Measurements from ENCODE around the gene CALD1. TPM values are rescaled to one million over a fixed set of nuclear protein-coding genes. Genes with fewer than 3 reads are reported as not detected.

CALD1 gene
- total RNA-seq, 1 donor from 2014 or later: 389 TPM

DNA sequence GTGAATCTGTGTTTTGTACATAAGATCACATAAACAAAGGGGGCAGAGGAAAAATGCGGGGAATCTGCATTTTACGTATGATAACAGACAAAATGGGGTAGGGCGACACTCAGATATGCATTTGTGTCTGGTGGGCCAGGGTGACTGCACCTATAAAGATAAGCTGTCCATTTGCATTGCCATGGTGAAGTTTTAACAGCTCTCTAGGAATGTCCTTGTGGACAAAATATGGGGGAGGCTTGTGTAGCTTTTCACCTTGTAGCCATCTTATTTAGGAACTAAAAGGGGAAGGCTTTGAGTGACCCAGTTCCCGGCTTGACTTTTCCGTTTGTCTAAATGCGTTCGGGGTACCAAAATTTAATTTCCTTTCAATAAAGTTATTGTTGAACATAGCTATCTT, 114.5 kb downstream of the CALD1 start:
- no peak for DNase-seq (ENCODE audit: low spot score)

DNA sequence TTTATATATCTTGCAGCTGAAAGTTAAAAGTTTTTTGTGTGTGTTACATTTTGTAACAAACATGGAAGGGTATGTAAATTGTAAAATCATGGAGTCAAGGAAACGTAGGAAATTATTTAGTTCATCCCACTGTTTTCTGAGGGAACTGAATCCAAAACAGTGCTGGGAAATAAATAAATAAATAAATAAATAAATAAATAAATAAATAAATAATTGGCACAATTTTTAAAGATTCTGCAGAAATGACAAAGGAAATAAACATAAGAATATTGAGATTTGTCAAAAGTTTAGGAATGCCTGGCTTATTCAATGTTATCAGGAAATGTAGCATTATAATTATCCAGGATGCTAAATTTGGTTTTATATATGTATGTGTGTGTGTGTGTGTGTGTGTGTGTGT, 115.5 kb downstream of the CALD1 start:
- DNase-seq (ENCODE audit: low spot score): no peak

DNA sequence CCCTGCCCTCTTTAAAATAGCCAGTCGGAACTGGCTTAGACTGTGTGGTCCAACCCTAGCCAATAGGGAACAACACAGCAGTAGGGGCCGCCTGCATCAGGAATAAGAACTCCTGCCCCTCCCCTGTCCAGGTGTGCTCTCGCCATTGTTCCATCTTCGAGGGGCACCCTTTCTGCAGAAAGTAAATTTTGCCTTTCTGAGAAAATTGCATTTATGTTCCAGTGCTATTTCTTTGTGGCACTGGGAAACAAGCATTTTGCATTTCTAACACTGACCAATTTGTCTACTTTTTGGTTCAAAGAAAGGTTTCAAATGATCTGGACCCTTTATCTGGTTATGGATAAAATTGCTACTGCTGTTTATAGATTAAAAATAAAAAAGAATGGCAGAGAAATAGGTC, 116.6 kb downstream of the CALD1 start:
- DNase-seq (ENCODE audit: low spot score): no peak

DNA sequence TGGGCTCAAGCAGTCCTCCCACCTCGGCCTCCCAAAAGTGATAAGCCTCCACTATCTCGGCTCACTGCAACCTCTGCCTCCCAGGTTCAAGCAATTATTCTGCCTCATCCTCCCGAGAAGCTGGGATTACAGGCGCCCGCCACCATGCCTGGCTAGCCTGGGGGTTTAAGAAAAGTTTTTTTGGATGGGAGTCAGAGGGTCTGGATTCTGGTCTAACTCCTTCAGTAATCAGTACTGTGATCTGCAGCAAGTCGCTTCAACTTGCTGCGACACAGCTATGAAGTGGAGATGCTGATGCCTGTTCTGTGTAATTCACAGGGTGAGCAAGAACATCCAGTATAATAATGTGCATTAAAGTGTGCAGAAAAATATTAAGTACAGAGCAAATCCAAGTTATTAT, 118.5 kb downstream of the CALD1 start:
- DNase-seq (ENCODE audit: low spot score): no peak

DNA sequence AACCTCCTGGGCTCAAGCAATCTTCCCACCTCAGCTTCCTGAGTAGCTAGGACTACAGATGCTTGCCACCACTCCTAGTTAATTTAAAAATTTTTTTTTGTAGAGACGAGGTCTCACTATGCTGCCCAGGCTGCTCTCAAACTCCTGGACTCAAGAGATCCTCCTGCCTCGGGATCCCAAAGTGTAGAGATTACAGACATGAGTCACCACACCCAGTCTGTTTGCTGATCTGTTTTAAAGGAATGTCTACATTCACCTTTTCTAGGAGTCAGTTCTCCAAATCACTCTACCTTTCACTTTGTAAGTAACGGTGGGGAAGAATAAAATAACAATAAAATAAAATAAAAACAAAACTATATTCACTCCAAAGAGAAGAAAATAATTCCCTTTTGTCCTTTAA, 120.3 kb downstream of the CALD1 start:
- DNase-seq (ENCODE audit: low spot score): no peak

DNA sequence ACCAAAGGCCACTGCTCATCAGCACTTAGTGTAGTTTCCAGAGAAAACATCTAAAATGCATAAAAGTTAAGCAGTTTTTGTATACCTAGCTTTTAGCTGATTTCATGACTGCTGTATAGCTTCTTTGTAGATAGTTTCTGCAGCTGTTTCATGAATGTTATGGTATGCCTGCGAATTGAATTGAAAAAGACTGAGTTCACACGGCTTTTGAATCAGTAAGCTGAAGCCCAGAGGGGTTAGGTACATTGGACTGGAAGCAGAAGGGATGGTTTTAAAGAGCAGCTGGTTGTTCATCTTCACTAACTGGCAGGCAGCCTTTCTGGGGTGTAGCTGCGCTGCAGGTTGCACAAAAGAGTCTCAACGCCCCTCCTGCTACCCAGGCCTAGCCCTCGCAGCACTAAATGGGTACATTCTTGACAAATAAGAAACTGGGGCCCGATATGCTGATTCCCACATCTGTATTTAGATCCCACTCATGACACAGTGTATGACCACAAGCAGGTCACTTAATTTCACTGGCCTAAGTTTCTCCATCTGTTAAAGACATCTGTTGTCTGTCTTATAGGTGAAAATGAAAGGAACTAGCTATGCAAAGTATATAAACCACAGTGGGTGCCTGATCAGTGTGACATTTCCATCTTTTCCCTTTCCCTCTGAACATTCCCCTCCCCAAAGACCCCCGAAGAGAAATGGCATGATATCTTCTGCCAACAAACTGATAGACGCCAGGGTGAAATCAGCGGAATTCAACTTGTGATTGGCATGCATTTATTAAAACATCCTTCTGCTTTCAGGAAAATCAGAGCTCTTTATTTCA, 120.9 kb downstream of the CALD1 start:
- DNase-seq (ENCODE audit: low spot score): no peak

DNA sequence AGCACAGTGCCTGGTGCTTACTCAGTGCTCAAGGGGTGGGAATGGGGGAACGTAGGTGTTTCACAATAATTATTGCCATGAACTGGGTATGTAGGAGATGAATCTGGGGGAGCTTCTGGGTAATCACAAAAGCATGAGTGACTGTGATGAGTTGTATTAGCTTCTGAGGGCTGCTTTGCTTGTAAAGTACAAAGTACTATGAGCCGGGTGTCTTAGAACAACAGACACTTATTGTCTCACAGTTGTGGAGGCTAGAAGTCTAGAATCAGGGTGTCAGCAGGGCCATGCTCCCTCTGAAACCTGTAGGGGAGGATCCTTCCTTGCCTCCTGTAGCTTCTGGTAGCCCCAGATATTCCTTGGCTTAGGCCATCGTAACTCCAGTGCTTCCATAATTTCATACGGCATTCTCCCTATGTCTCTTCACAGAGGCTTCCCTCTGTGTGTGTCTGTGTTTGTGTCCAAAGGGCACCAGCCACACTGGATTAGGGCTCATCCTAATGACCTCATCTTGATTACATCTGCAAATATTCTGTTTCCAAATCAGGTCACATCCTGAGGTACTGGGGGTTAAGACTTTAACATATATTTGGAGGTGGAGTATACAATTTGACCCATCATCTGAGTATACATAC, 122.1 kb downstream of the CALD1 start:
- no peak for DNase-seq (ENCODE audit: low spot score)

DNA sequence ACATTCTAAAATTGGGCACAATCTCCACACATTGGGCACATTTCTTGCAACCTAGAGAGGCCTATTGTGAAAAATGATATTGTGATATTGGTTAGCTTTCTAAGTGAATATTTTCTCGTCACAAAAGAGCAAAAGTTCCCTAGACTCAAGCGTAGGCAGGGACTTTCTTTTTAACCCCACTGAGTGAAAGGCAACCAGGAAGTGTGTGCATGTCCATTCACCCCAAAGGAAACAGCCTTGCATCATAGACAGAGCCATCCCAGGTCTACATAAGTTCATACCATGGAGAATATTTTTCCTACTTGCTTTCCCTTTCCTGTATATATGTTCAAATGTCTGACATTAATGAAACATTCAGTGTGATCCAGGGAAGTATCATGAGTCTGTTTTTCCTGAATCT, 122.6 kb downstream of the CALD1 start:
- DNase-seq (ENCODE audit: low spot score): no peak

DNA sequence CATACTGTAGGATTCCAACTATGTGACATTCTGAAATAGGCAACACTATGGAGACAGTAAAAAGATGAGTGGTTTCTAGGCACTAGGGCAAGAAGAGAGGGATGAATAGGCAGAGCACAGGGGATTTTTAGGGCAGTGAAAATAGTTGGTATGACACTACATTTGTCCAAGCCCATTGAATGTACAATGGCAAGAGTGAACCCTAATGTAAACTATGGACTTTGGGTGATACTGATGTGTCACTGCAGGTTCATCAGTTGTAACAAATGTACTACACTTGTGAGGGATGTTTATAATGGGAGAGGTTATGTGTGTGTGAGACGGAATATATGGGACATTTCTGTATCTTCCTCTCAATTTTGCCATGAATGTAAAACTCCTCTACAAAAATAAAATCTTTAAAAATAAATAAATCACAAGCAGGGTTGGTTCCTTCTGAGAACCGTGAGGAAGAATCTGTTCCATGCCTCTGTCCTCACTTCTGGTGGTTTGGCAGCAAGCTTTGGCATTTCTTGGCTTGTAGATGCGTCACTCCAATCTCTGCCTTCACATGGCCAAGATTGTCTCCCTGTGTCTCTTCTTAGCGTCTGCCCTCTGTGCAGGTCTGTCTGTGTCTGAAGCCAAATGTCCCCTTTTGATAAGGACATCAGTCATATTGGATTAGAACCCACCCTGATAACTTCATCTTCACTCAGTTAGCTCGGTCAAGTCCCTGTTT, 123.8 kb downstream of the CALD1 start:
- DNase-seq (ENCODE audit: low spot score): no peak

DNA sequence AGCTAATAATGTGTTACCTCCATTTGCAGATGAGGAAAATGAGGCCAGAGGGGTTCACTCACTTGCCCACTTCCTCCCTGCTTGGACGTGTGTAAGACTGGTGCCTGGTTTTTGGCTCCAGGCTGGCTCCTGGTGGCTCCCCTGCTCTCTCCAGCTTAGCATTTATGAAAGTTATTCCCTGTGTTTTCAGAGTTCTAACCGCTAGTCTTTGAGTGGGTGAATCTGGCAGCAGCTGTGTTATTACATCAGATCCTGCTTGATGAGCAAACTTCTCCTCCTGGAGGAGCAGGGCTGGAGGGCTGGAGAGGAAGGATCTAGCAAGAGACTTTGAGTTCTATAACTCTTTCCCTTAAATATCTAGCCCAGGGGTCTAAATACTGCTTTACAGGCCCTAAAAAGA, 125.9 kb downstream of the CALD1 start:
- peak; percentile 56 for DNase-seq (ENCODE audit: low spot score)

DNA sequence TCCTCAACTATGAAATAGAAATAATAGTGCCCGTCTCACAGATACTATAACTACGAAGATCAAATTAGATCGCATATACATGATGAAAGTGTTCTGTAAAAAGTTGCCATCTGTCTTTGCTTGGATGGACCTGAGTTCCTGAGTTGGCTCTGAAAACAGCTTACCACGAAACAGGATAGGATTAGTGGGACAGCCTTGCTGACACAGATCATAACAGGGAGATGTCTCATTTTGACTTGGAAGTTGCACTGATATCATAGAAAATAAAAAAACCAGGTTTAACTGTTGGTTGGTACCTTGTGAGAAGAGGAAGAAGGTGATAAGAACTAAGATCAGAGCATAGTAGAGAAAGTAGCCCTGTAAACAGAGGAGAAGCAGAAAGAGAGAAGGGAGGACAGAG, 127.6 kb downstream of the CALD1 start:
- no peak for DNase-seq (ENCODE audit: low spot score)

DNA sequence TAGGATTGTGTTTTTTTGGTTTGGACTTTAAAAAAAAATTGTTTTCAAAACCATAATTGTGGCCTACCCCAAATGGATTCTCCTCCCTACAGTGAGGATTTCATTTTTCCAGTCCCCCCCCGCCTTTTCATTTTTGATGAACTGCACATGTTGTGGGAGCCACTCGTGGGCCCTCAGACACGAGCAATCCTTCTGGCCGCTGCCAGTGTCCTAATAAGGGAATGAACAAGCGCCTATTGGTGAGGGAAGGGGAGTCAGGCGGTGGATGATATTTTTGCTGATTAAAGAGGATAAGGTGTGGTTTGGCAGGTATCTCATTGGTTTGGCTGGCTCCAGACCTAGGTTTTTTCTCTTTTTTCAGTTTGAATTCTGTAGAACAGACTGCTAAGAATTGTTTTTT, 128.2 kb downstream of the CALD1 start:
- no peak for DNase-seq (ENCODE audit: low spot score)

DNA sequence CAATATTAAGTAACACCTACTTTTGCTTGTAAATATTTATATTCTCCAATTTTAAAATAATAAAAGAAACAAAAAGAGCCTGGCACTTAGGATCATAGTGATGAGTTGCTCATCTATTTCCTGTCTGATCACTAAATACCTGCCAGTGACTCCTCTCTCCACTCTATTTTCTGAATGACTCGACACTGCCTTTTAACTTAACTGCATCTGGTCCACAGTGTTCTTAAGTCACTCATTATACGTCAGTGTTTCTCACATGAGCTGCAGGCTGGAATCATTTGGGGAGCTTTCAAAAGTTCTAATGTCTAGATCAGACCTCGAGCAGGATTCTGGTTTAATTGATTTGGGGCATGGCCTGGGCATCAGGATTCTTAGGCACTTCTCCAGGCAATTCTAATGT, 128.9 kb downstream of the CALD1 start:
- no peak for DNase-seq (ENCODE audit: low spot score)

DNA sequence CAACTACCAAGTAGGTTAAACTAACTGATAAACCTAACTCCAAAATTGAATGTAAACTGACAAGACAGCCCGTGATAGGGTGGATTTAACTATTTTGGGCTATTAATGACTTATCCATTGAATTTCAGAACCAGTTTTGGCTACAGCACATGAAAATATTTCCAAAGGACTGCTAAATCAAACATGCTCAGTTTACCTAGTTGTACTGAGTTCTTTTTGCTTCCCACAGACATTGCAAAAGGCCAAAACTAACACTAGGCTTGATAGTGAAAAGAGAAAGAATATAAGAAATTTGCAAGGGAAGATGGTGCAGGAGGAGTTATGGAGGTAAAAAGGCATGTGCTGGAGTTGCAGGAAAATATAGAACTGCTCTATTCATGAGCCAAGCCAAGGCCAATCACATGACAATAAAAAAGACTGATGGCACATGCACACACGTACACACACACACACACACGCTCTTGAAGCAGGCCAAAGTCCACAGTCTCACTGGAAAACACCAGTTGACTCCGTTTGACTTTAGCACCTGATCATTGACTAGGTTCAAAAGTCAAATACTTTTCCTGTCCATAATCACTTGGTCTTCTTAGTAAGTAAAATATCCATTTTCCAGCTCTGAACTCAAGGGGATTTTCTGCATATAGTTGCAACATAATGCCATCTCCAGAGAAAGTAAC, 130.9 kb downstream of the CALD1 start:
- DNase-seq (ENCODE audit: low spot score): no peak

DNA sequence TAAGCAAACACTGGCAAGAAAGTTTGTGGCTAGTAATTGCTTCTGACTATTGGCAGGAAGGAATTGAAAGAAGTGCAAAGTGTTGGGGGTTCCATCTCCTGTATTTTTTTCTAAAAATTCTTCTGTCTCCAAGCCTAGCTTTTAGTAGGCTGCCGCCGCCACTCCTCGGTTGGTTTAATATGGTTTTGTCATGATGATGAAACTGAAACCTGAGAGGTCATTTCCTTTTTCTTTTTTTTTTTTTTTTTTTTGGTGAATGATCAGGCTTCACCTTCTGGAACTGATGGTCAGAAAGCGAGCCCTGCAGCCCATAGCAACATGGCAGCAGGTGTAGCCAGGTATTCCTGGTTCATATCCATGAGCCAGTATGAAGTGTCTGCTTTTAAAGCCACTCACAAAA, 131.5 kb downstream of the CALD1 start:
- no peak for DNase-seq (ENCODE audit: low spot score)

DNA sequence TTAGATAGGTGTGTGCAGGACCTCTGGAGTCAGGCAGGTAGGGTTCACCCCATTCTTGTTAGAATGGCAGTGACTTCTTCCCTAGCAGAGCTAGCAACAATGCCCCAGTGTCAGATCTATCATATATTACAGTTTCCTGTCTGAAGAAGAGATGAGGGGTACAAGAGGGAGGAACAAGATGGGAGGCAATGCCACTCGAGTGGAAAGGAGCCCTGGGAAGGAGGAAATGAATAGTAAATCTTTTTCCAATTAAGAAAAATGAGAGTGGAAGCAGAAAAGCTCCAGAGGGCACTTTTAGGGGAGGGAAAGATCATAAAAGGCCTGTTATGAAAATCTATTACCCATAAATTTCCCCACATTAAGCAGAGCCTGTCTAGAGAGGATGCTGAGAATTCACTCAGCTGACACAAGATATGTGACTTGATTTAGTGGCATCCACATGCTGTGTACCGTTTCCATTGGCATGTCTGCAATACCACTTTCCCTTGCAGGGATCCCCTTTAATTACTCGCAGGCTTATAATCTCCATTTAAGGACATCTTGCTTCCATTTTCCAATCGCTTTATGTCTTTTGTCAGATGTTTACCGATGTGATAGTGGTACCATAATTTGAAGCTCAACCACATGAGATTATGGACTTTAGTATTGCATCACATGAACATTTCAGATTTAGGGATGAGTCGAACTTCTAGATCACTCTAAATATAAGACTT, 136.9 kb downstream of the CALD1 start:
- DNase-seq (ENCODE audit: low spot score): no peak

DNA sequence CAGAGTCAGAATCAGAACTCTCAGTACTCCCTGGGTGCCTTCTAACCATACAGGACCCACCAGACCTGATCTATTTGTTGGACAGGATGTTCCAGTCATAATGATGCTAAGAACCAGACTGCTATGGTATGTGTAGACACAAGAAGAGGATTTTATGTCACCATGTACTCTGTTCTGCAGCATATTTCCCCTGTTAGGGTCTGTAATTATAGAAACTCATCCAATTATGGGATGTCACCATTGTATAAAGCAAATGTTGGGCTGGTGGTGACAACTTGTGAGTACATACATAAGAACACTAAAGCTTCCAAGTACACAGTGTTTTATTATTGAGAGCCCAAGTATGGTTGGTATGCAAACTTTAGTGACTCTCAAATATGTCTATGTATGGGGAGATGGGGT, 139.8 kb downstream of the CALD1 start:
- no peak for DNase-seq (ENCODE audit: low spot score)

DNA sequence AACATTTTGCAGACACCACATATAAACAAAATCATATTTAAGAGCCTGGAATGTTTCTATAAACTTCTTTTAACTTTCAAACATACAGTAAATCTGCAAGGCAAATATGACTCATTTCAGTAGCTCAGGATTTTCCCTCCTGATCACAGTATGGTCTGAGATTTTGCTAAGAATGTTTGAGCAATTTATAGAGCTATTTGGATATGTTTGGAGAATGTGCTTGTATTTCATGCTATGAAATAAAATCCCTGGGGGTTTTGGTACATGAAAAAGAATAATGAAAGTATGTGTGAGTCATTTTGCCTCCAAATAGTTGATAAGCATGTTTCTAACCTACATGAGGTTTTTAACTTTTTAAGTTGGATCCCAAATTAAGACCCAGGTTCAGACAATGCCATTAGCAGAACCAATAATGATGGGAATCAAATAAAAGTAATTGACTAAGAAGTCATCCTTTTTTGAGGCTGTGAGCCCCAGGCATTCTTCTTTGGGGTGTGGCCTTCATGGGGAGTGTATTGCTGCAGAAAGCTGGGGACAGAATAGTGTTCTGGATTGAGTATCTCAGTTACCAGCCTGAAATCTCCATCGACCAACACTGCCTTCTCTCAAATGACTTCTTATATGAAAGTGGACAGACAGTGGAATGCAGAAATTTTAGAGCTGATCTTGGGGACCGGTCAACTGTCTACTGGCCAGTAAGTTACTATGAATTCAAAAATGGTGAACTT, 140.8 kb downstream of the CALD1 start:
- no peak for DNase-seq (ENCODE audit: low spot score)

DNA sequence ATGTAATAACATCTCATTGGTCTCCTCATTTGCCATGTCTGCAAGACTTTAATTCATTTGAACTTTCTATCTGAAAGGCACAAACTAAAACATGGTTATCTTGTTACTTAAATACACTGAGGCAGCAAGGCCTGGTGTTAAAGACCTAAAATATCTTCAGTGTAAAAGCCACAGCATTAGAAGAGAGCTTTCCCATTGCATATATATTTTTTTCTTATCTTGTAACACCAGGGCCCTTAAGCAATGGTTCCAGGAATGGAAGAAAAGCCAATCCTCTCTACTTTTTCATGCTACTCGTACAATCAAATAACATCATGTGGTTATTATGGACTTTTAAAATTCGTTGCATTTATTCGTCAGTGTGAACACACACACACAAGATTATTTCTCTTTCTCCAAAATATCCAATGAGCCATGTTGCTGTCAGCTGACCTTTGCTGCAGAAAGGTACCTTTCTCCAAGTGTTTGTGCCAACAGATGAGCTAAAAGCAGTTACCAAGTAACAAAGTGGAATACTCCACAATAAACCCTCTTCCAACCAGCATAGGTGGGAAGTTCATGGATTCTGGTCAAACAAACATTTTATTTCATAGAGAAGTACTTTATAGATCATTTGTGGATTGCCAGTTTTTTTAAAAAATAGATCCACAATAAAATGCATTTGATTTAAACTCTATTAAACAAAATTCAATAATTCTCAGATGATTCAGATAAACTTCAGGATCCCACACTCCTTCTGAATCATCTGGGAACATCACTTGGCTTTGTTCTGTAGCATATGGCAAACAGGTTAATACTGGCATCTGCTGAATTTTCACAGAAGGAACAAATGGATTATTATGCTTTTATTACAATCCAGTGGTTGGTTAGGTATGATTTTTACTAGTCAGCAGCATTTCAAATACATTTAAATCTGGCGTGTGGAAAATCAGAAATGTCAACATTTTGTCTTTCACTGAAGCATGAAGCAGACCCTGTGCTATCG, 143.6 kb downstream of the CALD1 start:
- DNase-seq (ENCODE audit: low spot score): no peak

DNA sequence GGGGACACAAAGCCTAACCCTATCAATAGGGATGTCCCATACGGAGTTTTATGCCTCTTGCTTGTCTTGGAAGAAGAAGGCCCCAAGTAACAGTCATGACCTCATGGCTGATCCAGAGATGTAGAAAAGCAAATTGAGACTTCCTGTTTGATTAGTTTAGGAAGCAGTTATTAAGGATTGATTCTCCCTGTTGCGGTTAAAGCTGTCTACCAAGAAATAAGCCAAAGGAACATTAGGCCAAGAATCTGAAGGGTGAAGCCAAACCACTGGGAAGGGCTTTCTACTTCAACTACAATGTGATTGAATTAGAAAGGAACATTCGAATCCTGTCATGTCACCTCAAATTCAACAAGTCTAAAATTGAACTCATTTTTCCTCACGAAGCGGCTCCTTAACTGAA, 146.3 kb downstream of the CALD1 start:
- no peak for DNase-seq (ENCODE audit: low spot score)
